Motor neuron (in vitro differentiated cells): ENCODE results near the gene GNG8. TPM values are rescaled to one million over a fixed set of nuclear protein-coding genes. Genes with fewer than 3 reads are reported as not detected.
"Not testable (repeated sequence)": the region's sequence is repeated elsewhere in the genome, so short reads cannot be mapped to it uniquely, and the experiment has no call there.

Source experiments
- ATAC-seq, 8 experiments: fragments of 200-7000 bp; cut with Tn5 transposase; replicated peaks in 6 of 8; 2 replicates each; pipeline ENCODE4 v1.8.0; 2021; ENCODE audit warnings: mild to moderate bottlenecking in 8 of 8, moderate library complexity in 8 of 8
- H3K27ac ChIP-seq, 2 donors: fragments of 250-450 bp; sonication (Bioruptor Pico); 2 replicates each; pipeline ENCODE4 v1.9.0; 2021; ENCODE audit warnings: antibody characterized with exemption in 2 of 2, mild to moderate bottlenecking in 2 of 2, moderate library complexity in 1 of 2
- H3K4me1 ChIP-seq, 2 donors: fragments of 250-450 bp; sonication (Bioruptor Pico); replicated peaks in 1 of 2; 2 replicates each; pipeline ENCODE4 v1.6.1; 2021; ENCODE audit warnings: antibody characterized with exemption in 2 of 2, mild to moderate bottlenecking in 2 of 2, moderate library complexity in 1 of 2
- H3K4me3 ChIP-seq, 5 donors: fragments of 250-450 bp; sonication (Bioruptor Pico); 2 replicates each; pipeline ENCODE4 v1.9.0; 2021; ENCODE audit warnings: antibody characterized with exemption in 5 of 5, mild to moderate bottlenecking in 5 of 5, moderate library complexity in 4 of 5
- WGBS, 10 experiments: fragments of 450-650 bp; shearing (Covaris generic); methylation state at CpG; one replicate each; pipeline ENCODE4 v1.0.0; 2022; 5-methylcytosine and 5-hydroxymethylcytosine counted together
- in situ Hi-C, 9 experiments: fragments of 400-800 bp; cut with MboI; loops; one replicate each; pipeline ENCODE4 v1.15.0; 2021; ENCODE audit warnings: low sequenced_read_pairs in 9 of 9, low pct_unique_long_range_greater_than_20kb in 2 of 9; ENCODE audit not compliant: unreplicated experiment in 9 of 9
- total RNA-seq, 8 experiments: library from RNA; unstranded; fragments of 300-600 nt; gene quantifications; 2 replicates each; pipeline versions ENCODE4 v1.2.3 to v1.2.4, GENCODE V29; 2022

The GNG8 gene
- total RNA-seq, 8 experiments from 2014 or later: not detected

GRCh38 chr19:46639358-46640182, 3.6 kb upstream of the GNG8 start:
- in situ Hi-C loops: no loop called here
- WGBS, 10 experiments: 0 to 67% (median 20%) methylated on average over 1 to 7 of the region's 49 CpGs
- H3K4me3 ChIP-seq: peak overlapping the region; percentile 20 to 46 (median 41)
- peak; percentile 6 to 36 (median 18) for ATAC-seq
- peak overlapping the region in 1 of 2 donors; percentile 68 for H3K27ac ChIP-seq
- H3K4me1 ChIP-seq: peaks cover 19 to 28% of the 10 kb centered on the region in 2 donors

- peaks cover 21 to 38% of the 10 kb centered on the region in 2 donors for H3K4me1 ChIP-seq
- in situ Hi-C loops: no loop called here
- H3K27ac ChIP-seq: no peak overlapping the region
- 42 to 96% (median 71%) methylated on average over 1 to 11 of the region's 14 CpGs for WGBS, 10 experiments
- H3K4me3 ChIP-seq: no peak overlapping the region
- ATAC-seq: no peak
Measured at GRCh38 chr19:46637224-46637623, 1.2 kb upstream of the GNG8 start.

- ATAC-seq: peak in 1 of 8 experiments; percentile 3
- H3K4me3 ChIP-seq: peak overlapping the region; percentile 3 to 36 (median 24)
- in situ Hi-C loops: no loop called here
- 80% methylated on average over 1 of the region's 23 CpGs; no CpG with 5 or more reads in 9 of the 10 experiments for WGBS, 10 experiments
- no peak overlapping the region for H3K27ac ChIP-seq
- peaks cover 30 to 52% of the 10 kb centered on the region in 2 donors for H3K4me1 ChIP-seq
Measured at GRCh38 chr19:46634656-46635218, 1.3 kb downstream of the GNG8 start.

GRCh38 chr19:46634045-46634655, 1.9 kb downstream of the GNG8 start:
- Histone ChIP-seq H3K4me1 (peaks cover 28 to 50% of the 10 kb centered on the region in 2 donors), H3K4me3 (peak overlapping the region; percentile 16 to 38 (median 33)), H3K27ac (no peak overlapping the region)
- peak; percentile 23 to 69 (median 35) for ATAC-seq
- WGBS, 10 experiments: 0 to 3% methylated on average over 2 to 6 of the region's 38 CpGs; no CpG with 5 or more reads in 8 of the 10 experiments
- in situ Hi-C loops: no loop called here

- WGBS, 10 experiments: 95 to 100% (median 100%) methylated on average over 1 to 3 of the region's 3 CpGs; no CpG with 5 or more reads in 6 of the 10 experiments
- in situ Hi-C loops: no loop called here
- H3K27ac ChIP-seq: no peak overlapping the region
- peaks cover 28 to 47% of the 10 kb centered on the region in 2 donors for H3K4me1 ChIP-seq
- H3K4me3 ChIP-seq: no peak overlapping the region
- ATAC-seq: no peak
Measured at GRCh38 chr19:46633130-46633529, 2.9 kb downstream of the GNG8 start.

- in situ Hi-C loops: no loop called here
- Histone ChIP-seq H3K4me3 (no peak overlapping the region), H3K27ac (peak overlapping the region; percentile 8 to 83), H3K4me1 (peaks cover 28 to 43% of the 10 kb centered on the region in 2 donors)
- 73% methylated on average over 3 of the region's 6 CpGs; no CpG with 5 or more reads in 9 of the 10 experiments for WGBS, 10 experiments
- peak in 6 of 8 experiments; percentile 7 to 67 (median 30) for ATAC-seq
Measured at GRCh38 chr19:46631481-46631880, 4.5 kb downstream of the GNG8 start.

GRCh38 chr19:46630586-46631205, 5.3 kb downstream of the GNG8 start:
- ATAC-seq: peak in 1 of 8 experiments; percentile 21
- H3K4me3 ChIP-seq: no peak overlapping the region

GRCh38 chr19:46629546-46630025, 6.4 kb downstream of the GNG8 start:
- in situ Hi-C loops: no loop called here
- peaks cover 24 to 37% of the 10 kb centered on the region in 2 donors for H3K4me1 ChIP-seq
- 100% methylated on average over 1 to 4 of the region's 15 CpGs; no CpG with 5 or more reads in 6 of the 10 experiments for WGBS, 10 experiments
- ATAC-seq: no peak
- no peak overlapping the region for H3K27ac ChIP-seq
- H3K4me3 ChIP-seq: no peak overlapping the region

More at GRCh38 chr19:46630586-46631205, 5.3 kb downstream of the GNG8 start:
- in situ Hi-C loops: no loop called here
- WGBS, 10 experiments: 40 to 97% (median 74%) methylated on average over 1 to 9 of the region's 14 CpGs; no CpG with 5 or more reads in 7 of the 10 experiments
- Histone ChIP-seq H3K27ac (peak overlapping the region in 1 of 2 donors; percentile 83), H3K4me1 (peaks cover 20 to 35% of the 10 kb centered on the region in 2 donors)

GRCh38 chr19:46628970-46629369, 7.0 kb downstream of the GNG8 start:
- in situ Hi-C loops, H3K27ac ChIP-seq, ATAC-seq, H3K4me3 ChIP-seq: not testable (repeated sequence)
- WGBS, 10 experiments: 100% methylated on average over 1 to 5 of the region's 7 CpGs; no CpG with 5 or more reads in 4 of the 10 experiments
- H3K4me1 ChIP-seq: peaks cover 23 to 41% of the 10 kb centered on the region in 2 donors

GRCh38 chr19:46626446-46626845, 9.6 kb downstream of the GNG8 start:
- WGBS, 10 experiments: 53 to 100% (median 85%) methylated on average over 1 to 4 of the region's 14 CpGs; no CpG with 5 or more reads in 4 of the 10 experiments
- Histone ChIP-seq H3K4me3 (no peak overlapping the region), H3K27ac (no peak overlapping the region), H3K4me1 (peaks cover 21 to 30% of the 10 kb centered on the region in 2 donors)
- no peak for ATAC-seq
- in situ Hi-C loops: no loop called here

- 47 to 100% (median 84%) methylated on average over 1 to 9 of the region's 12 CpGs; no CpG with 5 or more reads in 4 of the 10 experiments for WGBS, 10 experiments
- ATAC-seq: no peak
- in situ Hi-C loops: no loop called here
- peaks cover 21 to 30% of the 10 kb centered on the region in 2 donors for H3K4me1 ChIP-seq
- H3K27ac ChIP-seq: no peak overlapping the region
- no peak overlapping the region for H3K4me3 ChIP-seq
Measured at GRCh38 chr19:46625731-46626130, 10.3 kb downstream of the GNG8 start.

GRCh38 chr19:46624958-46625661, 10.9 kb downstream of the GNG8 start, which contains the start of gene PTGIR:
Gene PTGIR, minus strand, starts transcription at chr19:46625089. Its CDS starts 864 bp downstream, at chr19:46624225.
- in situ Hi-C loops: loop anchor here in 1 of 9 experiments (25.0 kb wide), 1 partner anchor 212 kb away; no protein-coding TSS in a partner anchor
- WGBS, 10 experiments: 63 to 100% methylated on average over 1 of the region's 13 CpGs; no CpG with 5 or more reads in 8 of the 10 experiments
- peak; percentile 76 to 91 (median 84) for ATAC-seq
- Histone ChIP-seq H3K27ac (no peak within 1 kb of the TSS), H3K4me1 (peaks cover 23 to 32% of the 10 kb centered on the region in 2 donors), H3K4me3 (no peak within 1 kb of the TSS)
